Thyroid gland (tissue), 4 donors: ENCODE results near the gene PALLD. TPM values are rescaled to one million over a fixed set of nuclear protein-coding genes. Genes with fewer than 3 reads are reported as not detected.
A peak's percentile ranks its signal among the peaks of the same experiment; 100 is the strongest.

ENCODE experiments used
- DNase-seq, 2 donors: peaks; one replicate each; pipeline ENCODE4 v3.0.0-alpha.2; 2019
- H3K27ac ChIP-seq, 3 donors: fragments of 200-600 bp; sonication (generic); 1 replicate in 2 of 3; 2 replicates in 1 of 3; pipeline ENCODE4 v1.5.1; 2016 to 2019; ENCODE audit warnings: mild to moderate bottlenecking in 1 of 3, moderate library complexity in 1 of 3
- H3K27me3 ChIP-seq: fragments of 200-600 bp; sonication (generic); one replicate; pipeline ENCODE4 v1.5.1; 2019
- H3K36me3 ChIP-seq, 2 donors: fragments of 200-600 bp; sonication (generic); one replicate each; pipeline ENCODE4 v1.5.1; 2016 to 2019
- H3K4me1 ChIP-seq, 2 donors: fragments of 200-600 bp; sonication (generic); one replicate each; pipeline ENCODE4 v1.5.1; 2017 to 2019
- H3K4me3 ChIP-seq, 3 donors: fragments of 200-600 bp; sonication (generic); replicated peaks in 1 of 3; 1 replicate in 2 of 3; 2 replicates in 1 of 3; pipeline ENCODE4 v1.5.1; 2016; ENCODE audit warnings: mild to moderate bottlenecking in 1 of 3
- H3K9me3 ChIP-seq: fragments of 200-600 bp; sonication (generic); one replicate; pipeline ENCODE4 v1.5.1; 2017
- POLR2A ChIP-seq, 2 donors: fragments of 450-650 bp; IDR thresholded peaks; one replicate each; pipeline ENCODE4 v1.6.1; 2017; ENCODE audit warnings: antibody characterized with exemption in 2 of 2, mild to moderate bottlenecking in 2 of 2, moderate library complexity in 1 of 2
- WGBS, 2 donors: methylation state at CpG; one replicate each; pipeline ENCODE4 v1.1.5; 2017; 5-methylcytosine and 5-hydroxymethylcytosine counted together
- intact Hi-C: fragments of 100-400 bp; cut with DNase I; formaldehyde crosslinking; loops from one replicate; pipeline ENCODE4 v1.15.1; 2023
- total RNA-seq, 4 donors: library from RNA; depleted of rRNA; stranded (reverse); fragments of >200 nt; gene quantifications; one replicate each; pipeline ENCODE4 v1.2.3, GENCODE V29; 2016
- TF ChIP-seq, protein P1 (sequence below), 6 experiments: fragments of 200-600 bp in 3 of 6; fragments of 450-650 bp in 3 of 6; sonication (generic) in 3 of 6; IDR thresholded peaks; one replicate each; pipeline ENCODE4 v1.5.1; 2016 to 2019; ENCODE audit warnings: antibody characterized with exemption in 6 of 6, mild to moderate bottlenecking in 2 of 6, inconsistent platforms in 1 of 6, moderate library complexity in 1 of 6

Gene PALLD
- total RNA-seq, 4 donors from 2014 or later = 152 to 311 (median 226) TPM

DNA sequence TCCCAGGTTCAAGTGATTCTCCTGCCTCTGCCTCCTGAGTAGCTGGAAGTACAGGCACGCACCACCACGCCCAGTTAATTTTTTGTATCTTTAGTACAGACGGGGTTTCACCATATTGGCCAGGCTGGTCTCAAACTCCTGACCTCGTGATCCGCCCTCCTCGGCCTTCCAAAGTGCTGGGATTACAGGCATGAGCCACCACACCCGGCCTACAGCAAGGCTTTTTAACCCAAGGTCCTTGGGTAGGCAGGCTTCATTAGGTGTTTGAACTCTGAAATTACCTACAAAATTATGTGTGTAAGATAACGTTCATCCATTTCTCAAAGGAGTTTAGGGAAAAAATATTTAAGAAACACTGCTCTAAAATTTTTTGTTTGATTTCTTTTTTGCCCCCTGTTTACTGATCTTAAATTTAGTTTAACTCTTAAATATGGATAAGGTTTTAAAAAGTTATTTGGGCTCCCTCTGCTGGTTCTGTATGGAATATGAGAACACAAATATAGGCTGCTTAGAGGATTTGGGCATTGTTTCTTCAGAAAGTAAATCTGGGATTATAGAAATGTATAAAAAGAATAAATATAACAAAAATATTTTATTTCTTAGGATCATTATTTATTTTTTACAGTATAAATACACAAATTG lies 420.4 kb downstream of the PALLD start:
- WGBS, 2 donors = 82 to 83% methylated on average over 8 of the region's 8 CpGs
- DNase-seq = no peak
- no peaks in the 10 kb centered on the region for H3K4me1 ChIP-seq
- no peak overlapping the region for H3K4me3 ChIP-seq
- intact Hi-C loops = loop anchor here (10.0 kb wide), 1 partner anchor 322 kb away; no protein-coding TSS in a partner anchor
- H3K36me3 ChIP-seq = peaks cover 5 to 11% of the 10 kb centered on the region in 2 donors
- H3K27ac ChIP-seq = peak overlapping the region in 1 of 3 donors; percentile 49
- H3K9me3 ChIP-seq = no peaks in the 10 kb centered on the region
- H3K27me3 ChIP-seq = no peaks in the 10 kb centered on the region
- TF ChIP-seq, protein P1, sequence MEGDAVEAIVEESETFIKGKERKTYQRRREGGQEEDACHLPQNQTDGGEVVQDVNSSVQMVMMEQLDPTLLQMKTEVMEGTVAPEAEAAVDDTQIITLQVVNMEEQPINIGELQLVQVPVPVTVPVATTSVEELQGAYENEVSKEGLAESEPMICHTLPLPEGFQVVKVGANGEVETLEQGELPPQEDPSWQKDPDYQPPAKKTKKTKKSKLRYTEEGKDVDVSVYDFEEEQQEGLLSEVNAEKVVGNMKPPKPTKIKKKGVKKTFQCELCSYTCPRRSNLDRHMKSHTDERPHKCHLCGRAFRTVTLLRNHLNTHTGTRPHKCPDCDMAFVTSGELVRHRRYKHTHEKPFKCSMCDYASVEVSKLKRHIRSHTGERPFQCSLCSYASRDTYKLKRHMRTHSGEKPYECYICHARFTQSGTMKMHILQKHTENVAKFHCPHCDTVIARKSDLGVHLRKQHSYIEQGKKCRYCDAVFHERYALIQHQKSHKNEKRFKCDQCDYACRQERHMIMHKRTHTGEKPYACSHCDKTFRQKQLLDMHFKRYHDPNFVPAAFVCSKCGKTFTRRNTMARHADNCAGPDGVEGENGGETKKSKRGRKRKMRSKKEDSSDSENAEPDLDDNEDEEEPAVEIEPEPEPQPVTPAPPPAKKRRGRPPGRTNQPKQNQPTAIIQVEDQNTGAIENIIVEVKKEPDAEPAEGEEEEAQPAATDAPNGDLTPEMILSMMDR (IDR thresholded peaks at IDR 0.05) = peak; percentile 22 to 66 (median 46)
- TF ChIP-seq POLR2A (IDR thresholded peaks at IDR 0.05) = no peak

GRCh38 chr4:168919706-168920324 lies 423.0 kb downstream of the PALLD start:
- no peak for TF ChIP-seq POLR2A (IDR thresholded peaks at IDR 0.05)
- TF ChIP-seq, protein P1 (IDR thresholded peaks at IDR 0.05) = no peak
- Histone ChIP-seq H3K27ac (peak overlapping the region in 1 of 3 donors; percentile 13), H3K9me3 (no peaks in the 10 kb centered on the region), H3K27me3 (no peaks in the 10 kb centered on the region), H3K36me3 (peaks cover 7 to 18% of the 10 kb centered on the region in 2 donors), H3K4me3 (no peak overlapping the region), H3K4me1 (no peaks in the 10 kb centered on the region)
- 89 to 95% methylated on average over 4 of the region's 4 CpGs for WGBS, 2 donors
- no peak for DNase-seq
- intact Hi-C loops = loop anchor here (10.0 kb wide), 2 partner anchors 85 to 325 kb away; no protein-coding TSS in a partner anchor

- intact Hi-C loops = loop anchor here (10.0 kb wide), 1 partner anchor 84 kb away; no protein-coding TSS in a partner anchor
- Histone ChIP-seq H3K4me1 (no peaks in the 10 kb centered on the region), H3K27me3 (no peaks in the 10 kb centered on the region), H3K4me3 (no peak overlapping the region), H3K36me3 (peaks cover 12 to 25% of the 10 kb centered on the region in 2 donors), H3K9me3 (no peaks in the 10 kb centered on the region), H3K27ac (no peak overlapping the region)
- TF ChIP-seq, protein P1 (IDR thresholded peaks at IDR 0.05) = no peak
- no peak for TF ChIP-seq POLR2A (IDR thresholded peaks at IDR 0.05)
- DNase-seq = no peak
- 88 to 89% methylated on average over 6 of the region's 6 CpGs for WGBS, 2 donors
Measured at GRCh38 chr4:168920441-168921065, 423.7 kb downstream of the PALLD start.

- Histone ChIP-seq H3K27me3 (no peaks in the 10 kb centered on the region), H3K27ac (peak overlapping the region in 1 of 3 donors; percentile 20), H3K36me3 (peaks cover 25 to 42% of the 10 kb centered on the region in 2 donors), H3K4me1 (no peaks in the 10 kb centered on the region), H3K4me3 (no peak overlapping the region), H3K9me3 (no peaks in the 10 kb centered on the region)
- 18% methylated on average over 3 of the region's 3 CpGs for WGBS, 2 donors
- intact Hi-C loops = loop anchor here (10.0 kb wide), 1 partner anchor 81 kb away; no protein-coding TSS in a partner anchor
- peak; percentile 54 to 62 for DNase-seq
- TF ChIP-seq, protein P1 (IDR thresholded peaks at IDR 0.05) = peak; percentile 40 to 85 (median 77)
- TF ChIP-seq POLR2A (IDR thresholded peaks at IDR 0.05) = no peak
Measured at GRCh38 chr4:168923526-168924194, 426.8 kb downstream of the PALLD start.
